22Rv1 (cell line): ENCODE data around the gene ADAMTS3.

Source experiments
- CTCF ChIP-seq: fragments of 450-650 bp; IDR thresholded peaks from 2 replicates; pipeline ENCODE4 v1.5.1; 2017; ENCODE audit warnings: mild to moderate bottlenecking
- ZFX ChIP-seq: fragments of 450-650 bp; IDR thresholded peaks from 2 replicates; pipeline ENCODE4 v1.6.1; 2017; ENCODE audit warnings: antibody characterized with exemption, borderline replicate concordance

GRCh38 chr4:72529148-72529822, 39.7 kb downstream of the ADAMTS3 start:
- TF ChIP-seq CTCF, result no peak
- TF ChIP-seq ZFX, result no peak
